Esophagus mucosa (tissue), 1 donor: ENCODE data around the gene VRK3. TPM values are rescaled to one million over a fixed set of nuclear protein-coding genes. Genes with fewer than 3 reads are reported as not detected.
"Not testable (repeated sequence)": the region's sequence is repeated elsewhere in the genome, so short reads cannot be mapped to it uniquely, and the experiment has no call there.

Source experiments
- ATAC-seq: fragments of 200-7000 bp; cut with Tn5 transposase; one replicate; pipeline ENCODE4 v1.9.1; 2020
- total RNA-seq: library from RNA; stranded (reverse); gene quantifications from one replicate; pipeline ENCODE4 v1.2.4, GENCODE V29; 2023
- donor health status: DM: yes; HTN: yes; CAD: no.

Gene VRK3
- total RNA-seq, 1 donor from 2014 or later = 20.3 TPM

DNA sequence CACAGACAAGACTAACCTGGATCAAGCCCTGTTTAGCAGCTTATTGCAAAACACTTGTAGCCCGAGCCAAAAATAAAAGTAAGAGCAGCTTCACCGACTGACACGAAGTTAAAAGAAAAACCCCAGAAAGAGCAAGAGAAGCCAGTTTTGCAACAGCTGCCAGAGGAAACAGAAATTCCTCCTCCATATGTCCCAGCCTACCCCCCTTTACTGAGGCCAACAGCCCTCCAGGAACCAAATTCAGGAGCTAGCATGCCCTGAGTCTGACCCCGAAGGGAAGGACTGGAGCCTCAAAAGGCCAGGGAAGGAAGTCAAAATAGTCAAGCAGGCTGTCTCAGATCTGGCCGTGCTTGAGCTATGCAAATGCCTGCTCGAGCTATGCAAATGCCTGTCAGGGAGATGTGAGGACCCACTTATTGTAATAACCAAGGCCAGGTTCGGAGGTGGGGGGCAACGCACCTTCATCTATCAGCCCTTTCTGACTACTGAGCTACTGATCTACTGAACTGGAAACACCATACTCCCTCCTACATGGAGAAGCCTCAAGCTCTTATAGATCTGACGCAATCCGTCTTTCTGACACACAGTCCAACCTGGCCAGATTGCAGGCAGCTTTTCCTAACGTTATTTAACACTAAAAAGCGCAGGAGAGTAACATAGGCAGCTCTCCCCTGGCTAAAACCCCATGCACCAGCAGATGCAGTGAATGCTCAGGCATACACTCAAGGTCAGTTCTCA, 70.9 kb downstream of the VRK3 start:
- peak; percentile 40 for ATAC-seq

GRCh38 chr19:49953416-49953815, 71.8 kb downstream of the VRK3 start:
- ATAC-seq = no peak

DNA sequence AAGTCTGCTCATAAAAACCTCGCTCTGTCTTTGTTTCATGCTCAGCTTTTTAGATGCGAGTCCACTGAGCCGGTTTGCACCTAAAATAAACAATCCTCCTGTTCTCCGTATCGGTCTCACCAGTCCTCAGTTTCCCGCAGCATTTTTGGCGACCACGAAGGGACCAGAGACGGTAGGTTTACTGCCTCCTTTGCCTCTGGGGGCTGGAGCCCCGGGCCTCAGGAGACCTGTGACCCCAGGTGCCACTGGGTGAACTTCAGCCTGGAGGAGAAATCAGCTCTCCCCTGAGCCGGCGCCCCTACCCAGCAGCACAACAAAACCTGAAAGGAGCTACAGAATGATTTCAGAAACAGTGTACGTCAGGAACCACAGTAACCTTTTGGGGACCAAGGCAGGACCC, 72.3 kb downstream of the VRK3 start:
- ATAC-seq = no peak

- no peak for ATAC-seq
These were observed 72.7 kb downstream of the VRK3 start for GRCh38 chr19:49952479-49952836.

DNA sequence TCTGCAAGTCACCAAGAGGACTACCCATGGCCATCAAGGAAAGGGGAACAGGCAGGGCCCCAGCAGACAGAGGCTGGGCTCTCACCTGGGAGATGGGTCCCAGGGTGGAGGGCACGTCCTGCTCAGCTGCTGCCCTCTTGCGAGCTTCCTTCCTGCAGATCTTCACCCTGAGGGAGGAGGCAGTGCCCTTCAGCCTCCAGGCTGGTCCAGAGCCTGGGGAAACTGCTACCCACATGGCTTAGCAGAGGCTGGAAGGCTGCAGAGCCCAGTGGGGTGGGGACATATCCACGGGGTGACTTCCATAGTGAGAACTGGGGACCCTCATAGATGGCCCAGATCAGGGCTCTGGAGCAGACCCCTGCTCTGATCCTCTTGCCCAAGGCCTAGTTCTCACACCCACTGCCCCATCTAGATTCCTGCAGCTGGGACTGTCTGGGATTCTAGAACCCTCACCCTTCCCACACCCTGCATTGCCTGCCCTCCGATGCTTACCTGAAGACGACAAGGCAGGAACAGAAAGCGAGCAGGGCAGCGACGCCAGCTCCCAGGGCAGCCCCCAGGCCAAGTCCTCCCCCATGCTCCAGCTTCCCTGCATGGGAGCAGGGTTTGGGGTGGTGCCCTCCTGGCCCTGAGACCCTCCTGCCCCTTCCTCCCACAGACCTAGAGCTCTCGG, 73.2 kb downstream of the VRK3 start:
- no peak for ATAC-seq

DNA sequence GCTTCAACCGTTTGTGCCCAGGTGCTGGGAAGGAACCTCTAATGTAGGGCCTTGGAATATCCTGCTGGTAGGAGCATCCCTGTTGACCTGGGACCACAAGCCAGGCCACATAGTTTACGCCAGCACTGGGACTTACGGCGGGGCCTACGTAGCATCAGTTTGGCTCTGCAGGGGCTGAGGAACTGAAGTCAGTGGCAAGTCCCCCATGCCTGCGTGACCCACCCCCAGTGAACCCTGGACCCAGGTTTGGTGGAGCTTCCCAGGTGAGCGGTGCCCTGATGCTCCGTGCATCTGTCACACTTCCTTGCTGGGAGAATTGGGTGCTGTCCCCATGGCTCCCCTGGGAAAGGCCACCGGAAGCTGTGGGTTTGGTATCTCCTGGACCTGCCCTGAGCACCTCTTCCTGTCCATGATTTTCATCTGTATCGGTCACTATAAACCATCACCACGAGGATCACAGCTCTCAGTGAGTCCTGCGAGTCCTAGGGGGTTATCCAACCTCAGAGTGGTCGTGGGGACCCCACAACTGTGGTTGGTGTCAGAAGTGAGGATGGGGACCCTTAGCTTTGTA, 74.1 kb downstream of the VRK3 start:
- no peak for ATAC-seq

GRCh38 chr19:49950590-49950948, 74.6 kb downstream of the VRK3 start:
- no peak for ATAC-seq

DNA sequence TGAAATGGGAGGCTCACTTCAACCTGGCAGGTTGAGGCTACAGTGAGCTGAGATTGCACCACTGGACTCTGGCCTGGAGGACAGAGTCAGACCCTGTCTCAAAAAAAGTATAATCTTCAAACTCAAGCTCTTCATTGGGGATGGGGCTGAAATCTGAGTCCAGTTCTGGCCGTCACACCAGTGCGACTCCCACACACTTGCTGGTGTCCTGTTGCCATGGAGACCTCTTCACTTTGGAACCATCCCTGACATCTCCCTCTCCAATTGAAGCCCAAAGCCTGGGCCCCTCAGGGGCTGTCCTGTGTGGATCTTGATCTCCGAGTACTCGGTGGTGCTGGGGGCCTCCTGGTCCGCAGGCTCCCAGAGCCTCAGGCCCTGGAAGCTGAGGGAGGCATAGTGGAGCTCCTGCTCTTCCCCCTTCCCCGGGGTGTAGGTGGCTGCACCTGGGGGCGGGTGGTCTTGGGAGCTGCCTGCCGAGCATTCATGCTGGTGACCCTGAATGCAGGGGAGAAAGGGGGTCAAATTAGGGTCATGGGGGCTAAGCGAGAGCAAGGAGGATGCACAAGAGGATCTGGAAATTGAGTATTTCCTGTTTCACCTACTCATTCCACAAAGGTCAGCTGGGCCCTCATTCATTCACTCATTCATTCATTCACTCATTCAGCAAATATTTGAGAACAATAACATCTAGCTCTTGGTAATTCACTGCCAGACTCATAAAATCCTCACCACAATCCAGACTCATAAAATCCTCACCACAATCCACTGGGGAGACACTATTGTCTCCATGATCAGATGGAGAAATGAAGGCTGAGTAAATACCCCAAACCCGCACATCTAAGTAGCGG, 75.2 kb downstream of the VRK3 start:
- no peak for ATAC-seq

GRCh38 chr19:49946415-49946814, 78.8 kb downstream of the VRK3 start:
- no peak for ATAC-seq

DNA sequence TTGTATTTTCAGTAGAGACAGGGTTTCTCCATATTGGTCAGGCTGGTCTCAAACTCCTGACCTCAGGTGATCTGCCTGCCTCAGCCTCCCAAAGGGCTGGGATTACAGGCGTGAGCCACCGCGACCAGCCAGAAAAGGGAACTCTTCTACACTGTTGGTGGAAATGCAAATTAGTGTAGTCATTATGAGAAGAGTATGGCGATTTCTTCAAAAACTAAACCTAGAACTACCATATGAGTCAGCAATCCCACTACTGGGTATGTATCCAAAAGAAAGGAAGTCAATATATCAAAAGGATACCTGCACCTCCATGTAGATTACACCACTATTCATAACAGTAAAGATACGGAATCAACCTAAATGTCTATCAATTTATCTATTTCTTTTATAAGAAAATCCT, 80.6 kb downstream of the VRK3 start:
- ATAC-seq = not testable (repeated sequence)

- no peak for ATAC-seq
These were observed 84.7 kb downstream of the VRK3 start for GRCh38 chr19:49940482-49940791.

GRCh38 chr19:49939721-49940481, 85.3 kb downstream of the VRK3 start:
- peak; percentile 20 for ATAC-seq

DNA sequence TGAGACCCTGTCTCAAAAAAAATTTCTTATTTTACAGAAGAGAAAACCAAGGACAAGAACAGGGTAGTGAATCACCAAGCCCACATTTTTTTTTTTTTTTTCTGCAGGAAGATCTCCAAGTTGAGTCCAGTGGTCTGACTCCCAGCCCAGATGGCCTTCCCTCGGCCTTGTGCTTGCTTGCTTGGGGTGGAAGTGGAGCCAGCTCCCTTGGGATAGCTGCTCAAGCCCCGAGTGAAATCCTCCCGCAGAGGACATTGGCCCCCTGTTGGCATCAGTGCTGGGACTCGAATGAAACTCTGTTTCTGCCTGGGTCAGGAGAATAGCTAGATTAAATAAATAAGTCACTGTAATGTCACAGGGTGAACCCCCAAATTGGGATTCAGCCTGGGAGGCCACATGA, 86.5 kb downstream of the VRK3 start:
- no peak for ATAC-seq

DNA sequence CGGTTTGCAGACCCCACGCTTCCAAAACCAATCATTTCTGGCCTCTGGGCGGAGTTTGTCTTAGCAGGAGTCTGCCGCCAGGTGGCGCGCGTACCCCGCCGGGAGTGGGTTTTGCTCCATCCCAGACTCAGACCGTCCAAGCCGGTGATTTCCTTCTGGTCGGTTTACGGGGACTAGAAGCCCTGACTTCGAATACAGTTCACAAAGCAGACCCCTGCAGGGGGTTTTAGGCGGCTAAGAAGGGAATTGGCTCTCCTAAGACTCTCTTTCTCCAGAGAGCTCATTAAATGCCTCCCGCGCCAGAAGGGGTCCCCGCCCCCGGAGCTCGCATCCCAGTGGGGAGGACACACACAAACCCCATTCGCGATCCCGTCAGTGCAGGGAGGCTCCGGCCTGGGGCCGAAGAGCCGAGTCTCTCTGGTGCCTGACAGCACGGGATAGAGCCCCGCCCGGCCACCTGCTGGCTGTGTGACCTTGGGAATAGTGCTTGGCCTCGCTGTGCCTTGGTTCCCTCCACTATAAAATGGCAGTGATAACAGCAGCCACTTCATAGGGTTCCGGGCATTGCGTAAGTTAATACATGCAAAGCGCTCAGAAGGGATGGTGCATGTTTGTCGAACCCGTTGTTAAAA, 87.3 kb downstream of the VRK3 start:
- ATAC-seq = peak; percentile 85

GRCh38 chr19:49936549-49936948, 88.6 kb downstream of the VRK3 start:
- ATAC-seq = no peak

DNA sequence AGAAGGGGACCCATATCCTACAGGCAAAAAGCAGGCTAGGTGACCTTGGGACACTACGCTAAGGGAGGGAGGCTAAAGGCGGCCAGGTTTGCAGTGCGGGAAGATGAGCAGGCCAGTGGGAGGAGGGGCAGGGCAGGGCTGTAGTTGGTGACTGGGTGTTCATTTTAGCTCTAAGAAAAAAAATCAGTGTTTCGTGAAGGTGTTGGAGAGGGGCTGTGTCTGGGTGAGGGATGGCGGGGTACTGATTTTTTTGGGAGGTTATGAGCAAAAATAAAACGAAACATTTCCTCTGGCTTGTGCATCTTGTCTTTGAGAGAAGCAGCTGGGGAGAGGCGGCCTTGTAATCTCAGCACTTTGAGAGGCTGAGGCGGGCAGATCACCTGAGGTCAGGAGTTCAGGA, 91.5 kb downstream of the VRK3 start:
- no peak for ATAC-seq

DNA sequence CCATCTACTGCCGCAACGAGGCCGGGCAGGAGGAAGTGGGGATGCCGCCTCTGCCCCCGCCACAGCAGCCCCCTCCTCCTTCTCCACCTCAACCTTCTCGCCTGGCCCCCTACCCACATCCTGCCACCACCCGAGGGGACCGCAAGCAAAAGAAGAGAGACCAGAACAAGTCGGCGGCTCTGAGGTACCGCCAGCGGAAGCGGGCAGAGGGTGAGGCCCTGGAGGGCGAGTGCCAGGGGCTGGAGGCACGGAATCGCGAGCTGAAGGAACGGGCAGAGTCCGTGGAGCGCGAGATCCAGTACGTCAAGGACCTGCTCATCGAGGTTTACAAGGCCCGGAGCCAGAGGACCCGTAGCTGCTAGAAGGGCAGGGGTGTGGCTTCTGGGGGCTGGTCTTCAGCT, 92.4 kb downstream of the VRK3 start:
- no peak for ATAC-seq

DNA sequence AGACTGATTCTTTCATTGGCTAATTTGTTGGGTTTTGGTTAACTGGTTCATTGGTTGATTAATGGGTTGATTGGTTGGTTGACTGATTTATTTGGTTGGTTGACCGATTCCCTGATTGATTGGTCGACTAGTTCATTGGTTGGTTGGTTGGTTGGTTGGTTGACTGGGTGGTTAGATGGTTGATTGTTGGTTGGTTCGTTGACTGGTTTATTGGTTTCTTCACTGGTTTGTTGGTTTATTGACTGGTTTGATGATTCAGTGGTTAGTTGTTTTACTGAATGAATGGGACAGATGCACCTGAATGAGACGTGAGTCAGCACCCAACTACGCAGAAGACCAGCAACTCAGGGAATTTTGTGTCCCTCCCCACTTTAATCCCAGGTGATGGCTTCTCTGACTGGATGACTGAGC, 93.1 kb downstream of the VRK3 start:
- no peak for ATAC-seq

- no peak for ATAC-seq
These were observed 93.7 kb downstream of the VRK3 start for GRCh38 chr19:49931293-49932040.

DNA sequence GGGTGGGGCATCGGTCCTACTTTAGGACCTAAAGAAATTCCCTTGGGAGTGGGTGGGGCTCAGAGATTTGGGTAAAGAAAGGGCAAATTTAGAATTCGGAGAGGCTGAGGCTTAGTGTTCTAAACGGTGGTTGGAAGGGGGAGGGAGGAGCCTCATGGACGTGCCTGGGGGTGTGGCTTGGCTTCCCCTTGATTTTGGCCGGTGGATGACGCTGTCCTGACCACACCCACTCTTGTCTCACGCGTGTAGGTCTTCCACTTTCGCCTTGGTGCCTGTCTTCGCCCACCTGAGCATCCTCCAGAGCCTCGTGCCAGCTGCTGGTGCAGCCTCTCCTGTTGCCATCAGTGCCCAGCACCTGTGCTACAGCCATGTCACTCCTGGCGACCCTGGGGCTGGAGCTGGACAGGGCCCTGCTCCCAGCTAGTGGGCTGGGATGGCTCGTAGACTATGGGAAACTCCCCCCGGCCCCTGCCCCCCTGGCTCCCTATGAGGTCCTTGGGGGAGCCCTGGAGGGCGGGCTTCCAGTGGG, 94.6 kb downstream of the VRK3 start:
- ATAC-seq = no peak
